H1 (cell line): ENCODE data around the gene KLHL35. TPM values are rescaled to one million over a fixed set of nuclear protein-coding genes. Genes with fewer than 3 reads are reported as not detected.

ENCODE experiments used
- CTCF ChIA-PET: fragments of 300-600 bp; sonication (Branson Sonifier 250); formaldehyde crosslinking; loops from one replicate; lab custom pipeline; 2021; ENCODE audit not compliant: partially characterized antibody; lab: Charles Lee
- POLR2A ChIA-PET: fragments of 300-600 bp; sonication (Branson Sonifier 250); formaldehyde crosslinking; loops from one replicate; lab custom pipeline; 2021; ENCODE audit warnings: inconsistent platforms; ENCODE audit not compliant: partially characterized antibody; lab: Charles Lee
- DNase-seq, 2 experiments: peaks; one replicate each; pipeline versions ENCODE4 v3.0.0 to v3.0.0-alpha.2; 2010 to 2022; ENCODE audit warnings: low spot score in 2 of 2, low read depth in 1 of 2, mixed read lengths in 1 of 2
- FAIRE-seq: peaks from 2 replicates; lab custom pipeline; 2011; peaks lifted over from hg19 to GRCh38; lab: Jason Lieb, UNC
- H2AFZ ChIP-seq: 2 replicates; pipeline ENCODE4 v1.8.1; 2012; ENCODE audit warnings: low read length, inconsistent platforms
- H2AK5ac ChIP-seq: 2 replicates; pipeline ENCODE4 v1.6.1; 2013; ENCODE audit warnings: low read depth, low read length
- H2BK120ac ChIP-seq: replicated peaks from 2 replicates; pipeline ENCODE3; 2013; ENCODE audit warnings: low read depth, low read length, inconsistent platforms
- H2BK12ac ChIP-seq: 2 replicates; pipeline ENCODE4 v1.6.1; 2013; ENCODE audit warnings: low read depth, low read length
- H2BK15ac ChIP-seq: 2 replicates; pipeline ENCODE4 v1.6.1; 2013; ENCODE audit warnings: low read length
- H2BK20ac ChIP-seq: 2 replicates; pipeline ENCODE4 v1.6.1; 2013; ENCODE audit warnings: low read length
- H2BK5ac ChIP-seq: 2 replicates; pipeline ENCODE4 v1.6.1; 2013; ENCODE audit warnings: low read depth, low read length
- H3K14ac ChIP-seq: 2 replicates; pipeline ENCODE4 v1.6.1; 2013; ENCODE audit warnings: inconsistent platforms; ENCODE audit not compliant: insufficient read length
- H3K18ac ChIP-seq: 2 replicates; pipeline ENCODE4 v1.6.1; 2013; ENCODE audit warnings: low read length; ENCODE audit errors: extremely low read depth
- H3K23ac ChIP-seq: 2 replicates; pipeline ENCODE4 v1.6.1; 2013; ENCODE audit warnings: inconsistent platforms; ENCODE audit not compliant: insufficient read length
- H3K23me2 ChIP-seq: 2 replicates; pipeline ENCODE4 v1.6.1; 2013; ENCODE audit warnings: low read depth, low read length
- H3K27ac ChIP-seq: 2 replicates; pipeline ENCODE4 v1.6.1; 2011; ENCODE audit warnings: low read depth, low read length, inconsistent platforms
- H3K27me3 ChIP-seq, 4 experiments: replicated peaks in 1 of 4; 1 replicate in 1 of 4; 2 replicates in 3 of 4; pipeline versions ENCODE4 v1.6.1 to v1.8.1; 2011 to 2013; ENCODE audit warnings: low read length in 3 of 4, mild to moderate bottlenecking in 3 of 4, inconsistent platforms in 2 of 4, mixed read lengths in 2 of 4, moderate library complexity in 1 of 4; ENCODE audit not compliant: control insufficient read depth in 3 of 4, insufficient read depth in 3 of 4; ENCODE audit errors: extremely low read depth in 1 of 4
- H3K36me3 ChIP-seq, 4 experiments: 2 replicates each; pipeline versions ENCODE4 v1.6.1 to v1.8.1; 2011 to 2013; ENCODE audit warnings: mild to moderate bottlenecking in 4 of 4, low read length in 3 of 4, moderate library complexity in 2 of 4, control low read depth in 1 of 4, inconsistent platforms in 1 of 4; ENCODE audit not compliant: insufficient read depth in 4 of 4, control insufficient read depth in 2 of 4
- H3K4ac ChIP-seq: replicated peaks from 2 replicates; pipeline ENCODE3; 2013; ENCODE audit warnings: low read length, low read depth, mixed read lengths, inconsistent platforms; ENCODE audit not compliant: insufficient read length
- H3K4me1 ChIP-seq, 4 experiments: replicated peaks in 1 of 4; 1 replicate in 1 of 4; 2 replicates in 3 of 4; pipeline versions ENCODE4 v1.6.1 to v1.8.1; 2011 to 2013; ENCODE audit warnings: low read length in 3 of 4, inconsistent platforms in 2 of 4, mixed read lengths in 1 of 4; ENCODE audit not compliant: insufficient read depth in 4 of 4, control insufficient read depth in 3 of 4
- H3K4me2 ChIP-seq, 2 experiments: 2 replicates each; pipeline versions ENCODE4 v1.6.1 to v1.8.1; 2011 to 2013; ENCODE audit warnings: low read depth in 2 of 2, low read length in 2 of 2, control low read depth in 1 of 2, inconsistent platforms in 1 of 2, mild to moderate bottlenecking in 1 of 2; ENCODE audit not compliant: insufficient read depth in 1 of 2
- H3K4me3 ChIP-seq, 4 experiments: fragments of 200-600, 300-600 bp in 1 of 4; sonication (generic), shearing (Covaris generic), sonication (Bioruptor Twin) in 1 of 4; 2 replicates each; pipeline versions ENCODE4 v1.5.1 to v1.8.1; 2011 to 2016; ENCODE audit warnings: low read length in 4 of 4, low read depth in 3 of 4, control low read depth in 2 of 4, inconsistent platforms in 2 of 4, mild to moderate bottlenecking in 2 of 4, mixed read lengths in 1 of 4, moderate library complexity in 1 of 4; ENCODE audit not compliant: insufficient read depth in 2 of 4; ENCODE audit errors: extremely low read depth in 1 of 4
- H3K56ac ChIP-seq: replicated peaks from 2 replicates; pipeline ENCODE3; 2013; ENCODE audit warnings: low read depth, mild to moderate bottlenecking, mixed read lengths, low read length, inconsistent platforms; ENCODE audit not compliant: insufficient read length
- H3K79me1 ChIP-seq: 2 replicates; pipeline ENCODE4 v1.6.1; 2013; ENCODE audit warnings: low read depth, low read length, control low read depth
- H3K79me2 ChIP-seq, 2 experiments: 2 replicates each; pipeline versions ENCODE4 v1.6.1 to v1.8.1; 2012 to 2013; ENCODE audit warnings: low read length in 2 of 2, mild to moderate bottlenecking in 2 of 2, inconsistent platforms in 1 of 2; ENCODE audit not compliant: insufficient read depth in 2 of 2, control insufficient read depth in 1 of 2
- H3K9ac ChIP-seq, 4 experiments: replicated peaks in 1 of 4; 1 replicate in 1 of 4; 2 replicates in 3 of 4; pipeline versions ENCODE4 v1.6.1 to v1.8.1; 2011 to 2013; ENCODE audit warnings: low read depth in 3 of 4, low read length in 3 of 4, control low read depth in 2 of 4, mild to moderate bottlenecking in 2 of 4, moderate library complexity in 2 of 4, inconsistent platforms in 1 of 4; ENCODE audit errors: extremely low read depth in 1 of 4
- H3K9me3 ChIP-seq, 2 experiments: 2 replicates each; pipeline versions ENCODE4 v1.6.1 to v1.8.1; 2012 to 2013; ENCODE audit warnings: mild to moderate bottlenecking in 2 of 2, moderate library complexity in 2 of 2, control low read depth in 1 of 2, inconsistent platforms in 1 of 2, low read depth in 1 of 2, low read length in 1 of 2, mixed read lengths in 1 of 2; ENCODE audit not compliant: insufficient read depth in 2 of 2
- H4K20me1 ChIP-seq, 2 experiments: replicated peaks in 1 of 2; 2 replicates each; pipeline versions ENCODE3 to v1.8.1; 2011 to 2013; ENCODE audit warnings: inconsistent platforms in 2 of 2, low read length in 2 of 2, mild to moderate bottlenecking in 1 of 2; ENCODE audit not compliant: insufficient read depth in 2 of 2, control insufficient read depth in 1 of 2
- H4K5ac ChIP-seq: 2 replicates; pipeline ENCODE4 v1.6.1; 2013; ENCODE audit warnings: low read length, low read depth, mixed read lengths, inconsistent platforms; ENCODE audit not compliant: insufficient read length
- H4K8ac ChIP-seq: 2 replicates; pipeline ENCODE4 v1.8.0; 2013; ENCODE audit warnings: mild to moderate bottlenecking, moderate library complexity, low read length, inconsistent platforms; ENCODE audit not compliant: insufficient read depth; ENCODE audit errors: extremely low read depth
- H4K91ac ChIP-seq: replicated peaks from 2 replicates; pipeline ENCODE3; 2013; ENCODE audit warnings: low read length, mixed read lengths, inconsistent platforms; ENCODE audit not compliant: insufficient read length
- ASH2L ChIP-seq: fragments of 200-600, 300-600 bp; sonication (generic); IDR thresholded peaks from one replicate; pipeline ENCODE4 v1.7.1; 2017; ENCODE audit warnings: low read length
- CREB1 ChIP-seq: IDR thresholded peaks from 2 replicates; pipeline ENCODE4 v1.6.1; 2012; ENCODE audit warnings: inconsistent platforms
- TBP ChIP-seq: IDR thresholded peaks from 2 replicates; pipeline ENCODE4 v1.6.1; 2011; ENCODE audit warnings: low read depth, low read length, improper control_type of control experiment
- YY1 ChIP-seq: IDR thresholded peaks from 2 replicates; pipeline ENCODE4 v1.6.1; 2011; ENCODE audit warnings: low read depth, mild to moderate bottlenecking, low read length
- WGBS, 2 experiments: shearing (Covaris generic) in 1 of 2; methylation state at CpG; one replicate each; pipeline versions ENCODE4 v1.1.6 to v1.1.7; 2013 to 2015; ENCODE audit warnings: low lambda C conversion rate in 2 of 2, mixed read lengths in 2 of 2, inconsistent platforms in 1 of 2, low coverage in 1 of 2, missing lambda C conversion rate in 1 of 2; ENCODE audit not compliant: insufficient replicate concordance in 2 of 2, insufficient coverage in 1 of 2, insufficient read length in 1 of 2; ENCODE audit errors: extremely low coverage in 1 of 2, missing lambda C conversion rate in 1 of 2; 5-methylcytosine and 5-hydroxymethylcytosine counted together
- polyA plus RNA-seq, 7 experiments: library from polyadenylated mRNA; depleted of rRNA in 3 of 7; stranded (reverse) in 5 of 7; unstranded in 2 of 7; fragments of >200 nt in 5 of 7; fragments of 200-250 nt in 2 of 7; gene quantifications; 1 replicate in 5 of 7; 2 replicates in 1 of 7; 4 replicates in 1 of 7; pipeline versions ENCODE4 v1.2.1 to v1.2.3, GENCODE V29; 2011 to 2013; ENCODE audit warnings: missing spikeins in 2 of 7, mixed read lengths in 2 of 7
- total RNA-seq: library from RNA; stranded (reverse); fragmentation: NEBNext Ultra II Directional; extraction: Animal tissue kit (Norgen Biotek cat#: 25700); gene quantifications from 2 replicates; pipeline ENCODE4 v1.2.1, GENCODE V29; 2021

The KLHL35 gene
- total and polyA plus RNA-seq, 2 of the 8 experiments (the other 6 are each of a cell fraction or from before 2014, with no cell fraction given), result 0.35 to 0.41 TPM

- POLR2A ChIA-PET, result interaction anchor here (0.9 to 20.0 kb wide), 5 partner anchors 10 to 49 kb away, joined by 3 to 269 read pairs (median 5); partner anchors contain the start of gene RPS3
- TF ChIP-seq ASH2L, result no peak
- TF ChIP-seq TBP, result no peak
- TF ChIP-seq YY1, result no peak
- no peak for TF ChIP-seq CREB1
Observed at GRCh38 chr11:75380245-75380644, 52.8 kb downstream of the KLHL35 start.

More at GRCh38 chr11:75380245-75380644, 52.8 kb downstream of the KLHL35 start:
- H3K4me3 ChIP-seq, result no peak overlapping the region
- H3K36me3 ChIP-seq, result no peaks in the 10 kb centered on the region
- H3K79me2 ChIP-seq, result no peaks in the 10 kb centered on the region
- no peaks in the 10 kb centered on the region for H4K20me1 ChIP-seq
- H3K27ac ChIP-seq, result no peak overlapping the region
- no peak overlapping the region for H4K5ac ChIP-seq
- no peaks in the 10 kb centered on the region for H3K79me1 ChIP-seq
- no peak overlapping the region for H2BK12ac ChIP-seq
- DNase-seq (no peak), FAIRE-seq (no peak)
- H2BK120ac ChIP-seq, result no peak overlapping the region
- no peak overlapping the region for H3K23ac ChIP-seq
- CTCF ChIA-PET, result interaction anchor here (1.1 to 16.6 kb wide), 6 partner anchors 8 to 103 kb away, joined by 3 to 327 read pairs (median 4); no protein-coding TSS in a partner anchor
- H2AFZ ChIP-seq, result no peak overlapping the region
- no peak overlapping the region for H2BK20ac ChIP-seq
- H3K9ac ChIP-seq, result no peak overlapping the region
- no peaks in the 10 kb centered on the region for H3K27me3 ChIP-seq
- H3K4me1 ChIP-seq, result peaks cover 0 to 3% (median 1%) of the 10 kb centered on the region in 4 experiments; a peak in 2 of 7 replicates
- H3K4ac ChIP-seq, result no peak overlapping the region
- no peak overlapping the region for H4K91ac ChIP-seq
- no peaks in the 10 kb centered on the region for H3K9me3 ChIP-seq
- H3K4me2 ChIP-seq, result no peak overlapping the region
- H2AK5ac ChIP-seq, result no peak overlapping the region
- H3K18ac ChIP-seq, result no peak overlapping the region
- WGBS, 2 experiments, result 89% methylated on average over 2 of the region's 2 CpGs; no CpG with 5 or more reads in 1 of the 2 experiments
- no peak overlapping the region for H2BK15ac ChIP-seq
- no peak overlapping the region for H2BK5ac ChIP-seq
- no peak overlapping the region for H3K56ac ChIP-seq
- no peaks in the 10 kb centered on the region for H3K23me2 ChIP-seq
- no peak overlapping the region for H4K8ac ChIP-seq
- no peak overlapping the region for H3K14ac ChIP-seq
